GM12872 (cell line): ENCODE data around the gene HOXB7.

Experiments
- CTCF ChIP-seq: IDR thresholded peaks from 3 replicates; pipeline ENCODE4 v1.5.1; 2011; ENCODE audit warnings: low read depth, mild to moderate bottlenecking, low read length, moderate library complexity; ENCODE audit not compliant: insufficient read depth

Gene HOXB7

GRCh38 chr17:48628649-48629410 is 18.0 kb upstream of the HOXB7 start:
- TF ChIP-seq CTCF = no peak

GRCh38 chr17:48627623-48628521 is 17.1 kb upstream of the HOXB7 start:
- TF ChIP-seq CTCF = no peak

GRCh38 chr17:48627118-48627597 is 16.3 kb upstream of the HOXB7 start:
- no peak for TF ChIP-seq CTCF

GRCh38 chr17:48626245-48627117 is 15.7 kb upstream of the HOXB7 start, which contains the start of gene HOXB9:
TSS of gene HOXB9 (minus strand) at chr17:48626358. CDS start at chr17:48626269, 89 bp downstream.
- TF ChIP-seq CTCF = no peak

- no peak for TF ChIP-seq CTCF
Observed at GRCh38 chr17:48625495-48626244, 14.9 kb upstream of the HOXB7 start.

GRCh38 chr17:48624544-48625494 is 14.0 kb upstream of the HOXB7 start:
- no peak for TF ChIP-seq CTCF
